Suprapubic skin (tissue), 4 donors: ENCODE measurements around the gene EXD1. TPM values are rescaled to one million over a fixed set of nuclear protein-coding genes. Genes with fewer than 3 reads are reported as not detected.
"Not testable (repeated sequence)": the region's sequence is repeated elsewhere in the genome, so short reads cannot be mapped to it uniquely, and the experiment has no call there.

Experiments used
- DNase-seq, 2 donors: peaks; one replicate each; pipeline ENCODE4 v3.0.0-alpha.2; 2019; ENCODE audit warnings: low spot score in 2 of 2
- H3K27ac ChIP-seq: fragments of 200-600 bp; sonication (generic); one replicate; pipeline ENCODE4 v1.5.1; 2019
- H3K27me3 ChIP-seq: fragments of 200-600 bp; sonication (generic); one replicate; pipeline ENCODE4 v1.5.1; 2019
- H3K36me3 ChIP-seq: fragments of 200-600 bp; sonication (generic); one replicate; pipeline ENCODE4 v1.5.1; 2019
- H3K4me1 ChIP-seq: fragments of 200-600 bp; sonication (generic); one replicate; pipeline ENCODE4 v1.5.1; 2019
- H3K4me3 ChIP-seq: fragments of 200-600 bp; sonication (generic); one replicate; pipeline ENCODE4 v1.5.1; 2019; ENCODE audit warnings: mild to moderate bottlenecking
- H3K9me3 ChIP-seq: fragments of 200-600 bp; sonication (generic); one replicate; pipeline ENCODE4 v1.5.1; 2019
- EP300 ChIP-seq: sonication (generic); formaldehyde crosslinking; IDR thresholded peaks from one replicate; pipeline ENCODE4 v1.6.1; 2017; ENCODE audit warnings: antibody characterized with exemption
- POLR2A ChIP-seq, 2 donors: fragments of 450-650 bp; IDR thresholded peaks; one replicate each; pipeline ENCODE4 v1.6.1; 2017; ENCODE audit warnings: antibody characterized with exemption in 2 of 2, mild to moderate bottlenecking in 2 of 2, moderate library complexity in 2 of 2
- POLR2AphosphoS5 ChIP-seq, 3 donors: sonication (generic); formaldehyde crosslinking; IDR thresholded peaks; one replicate each; pipeline ENCODE4 v1.6.1; 2017; ENCODE audit warnings: antibody characterized with exemption in 3 of 3
- WGBS: methylation state at CpG from one replicate; pipeline ENCODE4 v1.1.5; 2018; 5-methylcytosine and 5-hydroxymethylcytosine counted together
- total RNA-seq, 4 donors: library from RNA; depleted of rRNA; stranded (reverse); fragments of >200 nt; gene quantifications; one replicate each; pipeline ENCODE4 v1.1.0, GENCODE V29; 2016
- TF ChIP-seq, protein P1 (sequence below), 2 donors: fragments of 200-600 bp in 1 of 2; fragments of 450-650 bp in 1 of 2; sonication (generic) in 1 of 2; IDR thresholded peaks; one replicate each; pipeline ENCODE4 v1.5.1; 2016 to 2019; ENCODE audit warnings: antibody characterized with exemption in 2 of 2, mild to moderate bottlenecking in 1 of 2, moderate library complexity in 1 of 2

EXD1 gene
- total RNA-seq, 4 donors from 2014 or later = 0.32 TPM; not detected in 3

- no peak for DNase-seq
- no peaks in the 10 kb centered on the region for H3K9me3 ChIP-seq
- TF ChIP-seq POLR2AphosphoS5 (IDR thresholded peaks at IDR 0.05) = no peak
- no peak for TF ChIP-seq POLR2A (IDR thresholded peaks at IDR 0.05)
- TF ChIP-seq, protein P1, sequence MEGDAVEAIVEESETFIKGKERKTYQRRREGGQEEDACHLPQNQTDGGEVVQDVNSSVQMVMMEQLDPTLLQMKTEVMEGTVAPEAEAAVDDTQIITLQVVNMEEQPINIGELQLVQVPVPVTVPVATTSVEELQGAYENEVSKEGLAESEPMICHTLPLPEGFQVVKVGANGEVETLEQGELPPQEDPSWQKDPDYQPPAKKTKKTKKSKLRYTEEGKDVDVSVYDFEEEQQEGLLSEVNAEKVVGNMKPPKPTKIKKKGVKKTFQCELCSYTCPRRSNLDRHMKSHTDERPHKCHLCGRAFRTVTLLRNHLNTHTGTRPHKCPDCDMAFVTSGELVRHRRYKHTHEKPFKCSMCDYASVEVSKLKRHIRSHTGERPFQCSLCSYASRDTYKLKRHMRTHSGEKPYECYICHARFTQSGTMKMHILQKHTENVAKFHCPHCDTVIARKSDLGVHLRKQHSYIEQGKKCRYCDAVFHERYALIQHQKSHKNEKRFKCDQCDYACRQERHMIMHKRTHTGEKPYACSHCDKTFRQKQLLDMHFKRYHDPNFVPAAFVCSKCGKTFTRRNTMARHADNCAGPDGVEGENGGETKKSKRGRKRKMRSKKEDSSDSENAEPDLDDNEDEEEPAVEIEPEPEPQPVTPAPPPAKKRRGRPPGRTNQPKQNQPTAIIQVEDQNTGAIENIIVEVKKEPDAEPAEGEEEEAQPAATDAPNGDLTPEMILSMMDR (IDR thresholded peaks at IDR 0.05) = no peak
- TF ChIP-seq EP300 = no peak
- no peak overlapping the region for H3K4me3 ChIP-seq
- no peak overlapping the region for H3K27ac ChIP-seq
- no peaks in the 10 kb centered on the region for H3K4me1 ChIP-seq
- H3K27me3 ChIP-seq = no peaks in the 10 kb centered on the region
- H3K36me3 ChIP-seq = peaks cover 38% of the 10 kb centered on the region
- WGBS = 72% methylated on average over 5 of the region's 5 CpGs
Observed at GRCh38 chr15:41256577-41257038, 26.1 kb upstream of the EXD1 start.

GRCh38 chr15:41256103-41256502 is 25.5 kb upstream of the EXD1 start:
- WGBS = 95% methylated on average over 3 of the region's 3 CpGs
- H3K27me3 ChIP-seq = no peaks in the 10 kb centered on the region
- H3K9me3 ChIP-seq = no peaks in the 10 kb centered on the region
- peaks cover 34% of the 10 kb centered on the region for H3K36me3 ChIP-seq
- H3K27ac ChIP-seq = no peak overlapping the region
- no peaks in the 10 kb centered on the region for H3K4me1 ChIP-seq
- no peak for DNase-seq
- no peak overlapping the region for H3K4me3 ChIP-seq
- TF ChIP-seq, protein P1 (IDR thresholded peaks at IDR 0.05) = no peak
- no peak for TF ChIP-seq POLR2AphosphoS5 (IDR thresholded peaks at IDR 0.05)
- TF ChIP-seq POLR2A (IDR thresholded peaks at IDR 0.05) = no peak
- TF ChIP-seq EP300 = no peak

DNA sequence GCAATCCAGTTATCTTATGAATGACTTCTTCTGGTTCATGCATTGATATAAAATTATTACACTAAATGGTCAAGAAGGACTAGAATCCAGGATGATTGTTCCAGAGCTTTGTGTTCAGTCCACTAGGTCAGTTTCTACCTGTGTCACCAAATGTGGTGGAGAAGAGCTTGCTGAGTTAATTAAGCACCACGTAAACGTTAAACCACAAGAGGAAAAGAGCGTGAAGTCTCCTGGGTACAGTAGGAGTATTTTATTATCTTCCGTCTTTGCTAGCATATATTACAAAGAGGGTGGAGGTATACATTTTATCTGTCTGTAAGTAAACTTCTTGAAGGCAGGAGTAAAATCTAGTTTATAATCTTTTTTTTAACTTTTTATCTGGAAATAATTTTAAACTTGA is 24.0 kb upstream of the EXD1 start:
- Histone ChIP-seq H3K4me3 (no peak overlapping the region), H3K27me3 (no peaks in the 10 kb centered on the region), H3K27ac (no peak overlapping the region), H3K4me1 (no peaks in the 10 kb centered on the region), H3K36me3 (peaks cover 36% of the 10 kb centered on the region), H3K9me3 (no peaks in the 10 kb centered on the region)
- WGBS = 85% methylated on average over 4 of the region's 4 CpGs
- TF ChIP-seq POLR2A (IDR thresholded peaks at IDR 0.05) (no peak), POLR2AphosphoS5 (IDR thresholded peaks at IDR 0.05) (no peak), EP300 (no peak)
- TF ChIP-seq, protein P1 (IDR thresholded peaks at IDR 0.05) = no peak
- DNase-seq = no peak

GRCh38 chr15:41251411-41251810 is 20.9 kb upstream of the EXD1 start:
- TF ChIP-seq POLR2AphosphoS5 (IDR thresholded peaks at IDR 0.05) = no peak
- TF ChIP-seq, protein P1 (IDR thresholded peaks at IDR 0.05) = no peak
- TF ChIP-seq EP300 = no peak
- TF ChIP-seq POLR2A (IDR thresholded peaks at IDR 0.05) = no peak
- no peak overlapping the region for H3K4me3 ChIP-seq
- H3K4me1 ChIP-seq = no peaks in the 10 kb centered on the region
- no peaks in the 10 kb centered on the region for H3K27me3 ChIP-seq
- DNase-seq = no peak
- no peak overlapping the region for H3K27ac ChIP-seq
- peaks cover 27% of the 10 kb centered on the region for H3K36me3 ChIP-seq
- no peaks in the 10 kb centered on the region for H3K9me3 ChIP-seq
- WGBS = 91% methylated on average over 5 of the region's 5 CpGs

DNA sequence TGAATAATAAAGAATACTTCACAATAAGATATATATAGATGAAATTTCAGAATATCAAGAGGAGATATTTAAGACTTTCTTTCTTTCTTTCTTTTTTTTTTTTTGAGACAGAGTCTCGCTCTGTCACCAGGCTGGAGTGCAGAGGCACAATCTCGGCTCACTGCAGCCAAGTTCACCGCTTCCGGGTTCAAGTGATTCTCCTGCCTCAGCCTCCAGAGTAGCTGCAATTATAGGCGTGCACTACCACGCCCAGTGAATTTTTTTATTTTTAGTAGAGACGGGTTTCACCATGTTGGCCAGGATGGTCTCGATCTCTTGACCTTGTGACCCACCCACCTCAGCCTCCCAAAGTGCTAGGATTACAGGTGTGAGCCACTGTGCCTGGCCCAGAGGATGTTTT is 20.2 kb upstream of the EXD1 start:
- not testable (repeated sequence) for H3K27ac ChIP-seq

More for the DNA sequence above, 20.2 kb upstream of the EXD1 start:
- not testable (repeated sequence) for H3K9me3 ChIP-seq, H3K4me1 ChIP-seq, H3K27me3 ChIP-seq, H3K4me3 ChIP-seq, DNase-seq
- WGBS = 82% methylated on average over 8 of the region's 8 CpGs
- peaks cover 31% of the 10 kb centered on the region for H3K36me3 ChIP-seq
